ENCODE data around the gene FBXO10.

FBXO10 gene

GRCh38 chr9:37542488-37542887 is 33.7 kb downstream of the FBXO10 start:
- Histone ChIP-seq H3K79me2 (no peaks in the 10 kb centered on the region), H3K9me3 (ENCODE audit: control insufficient read depth, low read length) (no peaks in the 10 kb centered on the region), H3K36me3 (ENCODE audit: control insufficient read depth, insufficient read depth, low read length) (no peaks in the 10 kb centered on the region), H3K27me3 (ENCODE audit: control insufficient read depth, insufficient read depth, low read length) (no peaks in the 10 kb centered on the region), H2AFZ (no peak overlapping the region), H3K4me3 (ENCODE audit: low read depth, low read length) (no peak overlapping the region), H3K9ac (no peak overlapping the region), H3K27ac (no peak overlapping the region), H3K4me1 (no peaks in the 10 kb centered on the region), H3K4me2 (ENCODE audit: low read length) (no peak overlapping the region)
- TF ChIP-seq CTCF (IDR thresholded peaks at IDR 0.05) = no peak

GRCh38 chr9:37541465-37541864 is 34.7 kb downstream of the FBXO10 start:
- Histone ChIP-seq H3K79me2 (no peaks in the 10 kb centered on the region), H2AFZ (no peak overlapping the region), H3K4me1 (no peaks in the 10 kb centered on the region), H3K9me3 (ENCODE audit: control insufficient read depth, low read length) (no peaks in the 10 kb centered on the region), H3K9ac (no peak overlapping the region), H3K4me2 (ENCODE audit: low read length) (no peak overlapping the region), H3K27me3 (ENCODE audit: control insufficient read depth, insufficient read depth, low read length) (no peaks in the 10 kb centered on the region), H3K36me3 (ENCODE audit: control insufficient read depth, insufficient read depth, low read length) (no peaks in the 10 kb centered on the region), H3K4me3 (ENCODE audit: low read depth, low read length) (no peak overlapping the region), H3K27ac (no peak overlapping the region)
- no peak for TF ChIP-seq CTCF (IDR thresholded peaks at IDR 0.05)

GRCh38 chr9:37540634-37541033 is 35.5 kb downstream of the FBXO10 start:
- H3K9ac ChIP-seq = no peak overlapping the region
- no peaks in the 10 kb centered on the region for H3K9me3 ChIP-seq (ENCODE audit: control insufficient read depth, low read length)
- H3K27me3 ChIP-seq (ENCODE audit: control insufficient read depth, insufficient read depth, low read length) = no peaks in the 10 kb centered on the region
- no peak overlapping the region for H3K27ac ChIP-seq
- no peak for TF ChIP-seq CTCF (IDR thresholded peaks at IDR 0.05)
- H3K36me3 ChIP-seq (ENCODE audit: control insufficient read depth, insufficient read depth, low read length) = no peaks in the 10 kb centered on the region
- no peaks in the 10 kb centered on the region for H3K79me2 ChIP-seq
- no peak overlapping the region for H2AFZ ChIP-seq
- H3K4me1 ChIP-seq = no peaks in the 10 kb centered on the region
- no peak overlapping the region for H3K4me2 ChIP-seq (ENCODE audit: low read length)
- H3K4me3 ChIP-seq (ENCODE audit: low read depth, low read length) = no peak overlapping the region

GRCh38 chr9:37539634-37540033 is 36.5 kb downstream of the FBXO10 start:
- H3K27ac ChIP-seq = no peak overlapping the region
- no peaks in the 10 kb centered on the region for H3K9me3 ChIP-seq (ENCODE audit: control insufficient read depth, low read length)
- no peak for TF ChIP-seq CTCF (IDR thresholded peaks at IDR 0.05)

GRCh38 chr9:37538099-37538498 is 38.1 kb downstream of the FBXO10 start:
- no peak for TF ChIP-seq CTCF (IDR thresholded peaks at IDR 0.05)
- Histone ChIP-seq H3K4me1 (no peaks in the 10 kb centered on the region), H3K27ac (no peak overlapping the region), H3K4me2 (ENCODE audit: low read length) (no peak overlapping the region), H3K36me3 (ENCODE audit: control insufficient read depth, insufficient read depth, low read length) (no peaks in the 10 kb centered on the region), H3K9ac (no peak overlapping the region), H3K27me3 (ENCODE audit: control insufficient read depth, insufficient read depth, low read length) (no peaks in the 10 kb centered on the region), H3K9me3 (ENCODE audit: control insufficient read depth, low read length) (no peaks in the 10 kb centered on the region), H3K4me3 (ENCODE audit: low read depth, low read length) (no peak overlapping the region), H3K79me2 (no peaks in the 10 kb centered on the region), H2AFZ (no peak overlapping the region)

More at GRCh38 chr9:37539634-37540033, 36.5 kb downstream of the FBXO10 start:
- Histone ChIP-seq H3K27me3 (ENCODE audit: control insufficient read depth, insufficient read depth, low read length) (no peaks in the 10 kb centered on the region), H3K9ac (no peak overlapping the region), H3K4me3 (ENCODE audit: low read depth, low read length) (no peak overlapping the region), H2AFZ (no peak overlapping the region), H3K36me3 (ENCODE audit: control insufficient read depth, insufficient read depth, low read length) (no peaks in the 10 kb centered on the region), H3K79me2 (no peaks in the 10 kb centered on the region), H3K4me1 (no peaks in the 10 kb centered on the region), H3K4me2 (ENCODE audit: low read length) (no peak overlapping the region)
